Suppressor macrophage (primary cell): ENCODE measurements around the gene NSMCE1.

ENCODE experiments used
- DNase-seq, 4 experiments: peaks; one replicate each; pipeline ENCODE4 v3.0.0-alpha.2; 2020 to 2022

NSMCE1 gene

GRCh38 chr16:27243725-27244362 is 24.7 kb downstream of the NSMCE1 start:
- no peak for DNase-seq

GRCh38 chr16:27242868-27243590 is 25.5 kb downstream of the NSMCE1 start:
- DNase-seq: peak; percentile 88 to 96 (median 92)

- no peak for DNase-seq
These were observed 26.2 kb downstream of the NSMCE1 start for GRCh38 chr16:27242398-27242797.

- no peak for DNase-seq
These were observed 26.9 kb downstream of the NSMCE1 start for GRCh38 chr16:27241658-27242057.

- DNase-seq: peak in 1 of 4 experiments; percentile 41
These were observed 27.5 kb downstream of the NSMCE1 start for GRCh38 chr16:27240948-27241531.

- DNase-seq: no peak
These were observed 28.5 kb downstream of the NSMCE1 start for GRCh38 chr16:27239906-27240655.

- no peak for DNase-seq
These were observed 29.5 kb downstream of the NSMCE1 start for GRCh38 chr16:27239026-27239425.

GRCh38 chr16:27238591-27238990 is 30.0 kb downstream of the NSMCE1 start:
- no peak for DNase-seq

GRCh38 chr16:27238016-27238587 is 30.5 kb downstream of the NSMCE1 start:
- DNase-seq: peak; percentile 49 to 76 (median 64)

GRCh38 chr16:27237219-27238015 is 31.2 kb downstream of the NSMCE1 start:
- DNase-seq: peak; percentile 80 to 91 (median 86)

GRCh38 chr16:27236635-27237218 is 31.8 kb downstream of the NSMCE1 start:
- DNase-seq: no peak

- DNase-seq: no peak
These were observed 32.7 kb downstream of the NSMCE1 start for GRCh38 chr16:27235938-27236245.

- DNase-seq: peak; percentile 65 to 84 (median 78)
These were observed 33.3 kb downstream of the NSMCE1 start for GRCh38 chr16:27235055-27235937.

- no peak for DNase-seq
These were observed 34.0 kb downstream of the NSMCE1 start for GRCh38 chr16:27234603-27235002.

- no peak for DNase-seq
These were observed 34.4 kb downstream of the NSMCE1 start for GRCh38 chr16:27234171-27234570.

GRCh38 chr16:27233731-27234130 is 34.8 kb downstream of the NSMCE1 start:
- no peak for DNase-seq

- no peak for DNase-seq
These were observed 35.5 kb downstream of the NSMCE1 start for GRCh38 chr16:27232901-27233625.

GRCh38 chr16:27232061-27232900 is 36.3 kb downstream of the NSMCE1 start:
- DNase-seq: peak; percentile 26 to 63 (median 50)

GRCh38 chr16:27231692-27232060 is 36.9 kb downstream of the NSMCE1 start:
- DNase-seq: no peak
